ENCODE data around the gene ZNF780A. TPM values are rescaled to one million over a fixed set of nuclear protein-coding genes. Genes with fewer than 3 reads are reported as not detected.
A peak's percentile ranks its signal among the peaks of the same experiment; 100 is the strongest.

The ZNF780A gene
- total and polyA plus RNA-seq, 2 of the 13 experiments (the other 11 are each of a cell fraction or from before 2014, with no cell fraction given): 13.5 to 22.7 TPM

GRCh38 chr19:40055832-40056504 lies 34.8 kb downstream of the ZNF780A start, which contains the start of gene ZNF780B (continued):
- TF ChIP-seq ZNF749 (CRISPR knock-in tag; IDR thresholded peaks at IDR 0.05; ENCODE audit: borderline replicate concordance) (no peak), HES4 (CRISPR knock-in tag; IDR thresholded peaks at IDR 0.05; ENCODE audit: borderline replicate concordance) (peak; percentile 88; the same call in 1 of the 2 replicates), KLF12 (CRISPR knock-in tag; IDR thresholded peaks at IDR 0.05; ENCODE audit: borderline replicate concordance) (no peak), ZNF616 (CRISPR knock-in tag; IDR thresholded peaks at IDR 0.05; ENCODE audit: low read depth) (no peak), ZFX (CRISPR knock-in tag; IDR thresholded peaks at IDR 0.05; ENCODE audit: low read depth) (peak; percentile 87), RNF2 (conservative IDR thresholded peaks at IDR 0.05; ENCODE audit: low read depth) (peak; percentile 46; the same call in 1 of the 2 replicates), ARID3A (IDR thresholded peaks at IDR 0.05; ENCODE audit: low read depth, low read length) (no peak), ATAD3A (CRISPR knock-in tag; IDR thresholded peaks at IDR 0.05) (no peak), ZNF343 (CRISPR knock-in tag; IDR thresholded peaks at IDR 0.05) (peak; percentile 73; the same call in 1 of the 2 replicates), SETDB1 (CRISPR knock-in tag; IDR thresholded peaks at IDR 0.05; ENCODE audit: borderline replicate concordance) (no peak), FOXP4 (CRISPR knock-in tag; IDR thresholded peaks at IDR 0.05) (no peak; the same call in 1 of the 2 replicates), ZNF83 (CRISPR knock-in tag; IDR thresholded peaks at IDR 0.05; ENCODE audit: borderline replicate concordance) (no peak), HMG20B (CRISPR knock-in tag; conservative IDR thresholded peaks at IDR 0.05) (no peak), RFXANK (CRISPR knock-in tag; IDR thresholded peaks at IDR 0.05) (no peak), EEA1 (CRISPR knock-in tag; IDR thresholded peaks at IDR 0.05; ENCODE audit: borderline replicate concordance) (peak; percentile 74; the same call in 1 of the 2 replicates), IRF9 (CRISPR knock-in tag; IDR thresholded peaks at IDR 0.05; ENCODE audit: borderline replicate concordance) (peak; percentile 92; the same call in 1 of the 2 replicates), KDM1A (CRISPR knock-in tag; IDR thresholded peaks at IDR 0.05) (no peak), ZBTB4 (CRISPR knock-in tag; IDR thresholded peaks at IDR 0.05; ENCODE audit: borderline replicate concordance) (peak; percentile 59; the same call in 1 of the 2 replicates), TBP (CRISPR knock-in tag; IDR thresholded peaks at IDR 0.05) (no peak), CHCHD3 (CRISPR knock-in tag; IDR thresholded peaks at IDR 0.05) (peak; percentile 76; the same call in 1 of the 2 replicates)
